Hematopoietic multipotent progenitor cell treated with erythropoietin and hydrocortisone succinate and interleukin-3 and kit ligand, for 6 days (in vitro differentiated cells): Measurements from ENCODE around the gene CCR8.
A peak's percentile ranks its signal among the peaks of the same experiment; 100 is the strongest.

Source experiments
- DNase-seq: peaks from one replicate; pipeline ENCODE4 v3.0.0-alpha.2; 2015

The CCR8 gene

GRCh38 chr3:39329493-39329892 is at the start of gene CCR8:
Gene CCR8 (plus strand): TSS chr3:39329709. CDS start chr3:39332332, 2,623 bp downstream.
- DNase-seq, result no peak

DNA sequence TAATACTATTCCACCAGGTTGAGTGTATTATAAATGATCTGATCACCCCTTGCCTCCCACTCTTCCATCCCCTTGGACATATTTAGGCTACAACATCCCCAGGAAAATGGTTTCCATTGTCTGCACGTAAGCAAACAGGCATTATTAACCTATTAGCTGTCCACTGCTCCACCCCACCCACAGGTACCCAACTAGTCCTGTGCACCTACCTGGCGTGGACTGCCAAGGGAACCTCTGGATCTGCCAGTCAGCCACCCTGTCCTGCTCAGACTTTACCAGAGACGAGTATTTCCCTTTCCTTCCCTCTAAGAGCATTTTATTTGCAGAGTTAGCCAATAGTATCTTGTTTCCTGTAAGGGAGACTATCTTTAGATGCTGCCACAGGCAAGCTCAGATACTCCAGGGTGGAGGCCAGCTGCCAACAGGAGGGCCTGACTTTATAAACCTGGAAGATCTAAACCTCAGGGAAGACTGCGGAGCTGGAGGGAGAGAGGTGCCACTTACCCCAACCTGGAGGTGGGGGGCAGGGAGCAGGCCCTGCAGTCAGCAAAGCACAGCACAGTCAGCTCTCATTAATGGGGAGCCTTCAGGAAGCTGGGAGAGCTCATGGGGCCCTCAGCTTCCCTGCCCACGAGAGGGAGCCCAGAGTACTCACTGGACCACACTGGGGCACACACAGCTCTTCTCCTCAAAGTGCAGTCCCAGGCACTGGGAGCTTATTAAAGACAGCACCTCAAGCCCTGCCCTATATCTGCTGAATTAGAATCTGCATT is 49.6 kb upstream of the CCR8 start, which contains the start of gene CX3CR1:
TSS of gene CX3CR1 (minus strand) at position 292 of the 773 bp plus-strand sequence. CDS start 13,527 bp downstream, outside the sequence.
- peak; percentile 43 for DNase-seq

- DNase-seq, result no peak
These were observed 48.9 kb upstream of the CCR8 start for GRCh38 chr3:39280571-39280970.

GRCh38 chr3:39281533-39281932 is 48.0 kb upstream of the CCR8 start:
- DNase-seq, result no peak

DNA sequence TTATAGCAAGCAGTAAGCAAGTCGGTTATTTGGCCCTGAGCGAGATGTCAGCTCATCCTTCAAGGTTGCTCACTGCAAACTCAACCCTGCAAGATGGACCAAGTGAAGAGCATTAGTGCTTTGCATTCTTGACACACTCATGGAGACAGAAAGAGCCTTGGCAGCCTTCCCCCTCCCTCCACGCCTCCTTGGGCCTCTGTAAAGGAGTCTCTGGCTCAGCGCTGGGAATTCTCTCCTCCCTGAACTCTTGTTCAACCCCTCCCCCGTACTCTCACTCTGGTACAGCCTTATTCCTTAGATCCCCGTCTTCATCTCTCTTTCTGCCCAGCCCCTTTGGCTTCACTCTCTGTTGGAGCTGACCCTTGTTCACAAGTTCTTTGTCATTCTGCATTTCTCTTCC is 47.5 kb upstream of the CCR8 start:
- no peak for DNase-seq

DNA sequence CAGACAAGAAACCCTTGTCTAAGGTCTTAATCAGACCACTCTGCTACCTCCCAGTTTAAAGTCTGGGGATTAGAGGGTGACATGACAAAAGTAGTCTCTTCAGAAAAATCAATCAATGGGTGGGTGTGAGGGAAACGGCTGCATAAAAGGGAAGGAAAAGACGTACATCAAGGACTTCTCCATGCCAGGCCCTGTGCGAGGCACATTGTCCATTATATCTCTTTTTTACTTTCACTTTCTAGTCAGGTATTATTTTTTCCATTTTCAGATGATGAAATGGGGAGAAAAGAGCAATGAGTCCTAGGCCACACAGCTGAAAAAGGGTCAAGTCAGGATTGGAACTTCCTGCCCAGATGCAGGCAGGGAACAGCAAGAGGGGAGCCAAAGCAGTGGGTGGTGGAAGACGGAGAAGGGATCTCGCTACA is 45.0 kb upstream of the CCR8 start:
- DNase-seq, result no peak

- no peak for DNase-seq
These were observed 44.2 kb upstream of the CCR8 start for GRCh38 chr3:39285332-39285731.

DNA sequence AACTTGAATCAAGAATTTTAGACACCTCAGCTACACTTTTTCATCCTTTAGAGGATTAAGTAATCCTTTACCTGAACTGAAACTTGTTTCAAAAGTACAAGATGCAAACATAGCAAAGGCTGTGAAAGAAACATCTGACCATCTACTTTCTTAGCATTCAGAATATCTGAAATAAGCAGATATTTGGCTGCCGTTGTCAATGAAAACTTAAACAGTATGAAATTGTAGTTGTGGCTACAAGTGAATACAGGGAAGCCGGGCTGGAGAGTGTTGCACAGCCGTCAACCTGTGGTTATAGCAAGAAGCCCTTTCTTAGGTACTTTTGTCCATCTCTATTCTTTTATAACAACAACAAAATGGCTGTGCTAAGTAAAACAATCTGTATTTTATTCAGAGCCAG is 42.7 kb upstream of the CCR8 start:
- DNase-seq, result no peak

GRCh38 chr3:39287216-39288164 is 42.0 kb upstream of the CCR8 start:
- DNase-seq, result no peak

- DNase-seq, result peak; percentile 94
These were observed 41.2 kb upstream of the CCR8 start for GRCh38 chr3:39288300-39288808.

DNA sequence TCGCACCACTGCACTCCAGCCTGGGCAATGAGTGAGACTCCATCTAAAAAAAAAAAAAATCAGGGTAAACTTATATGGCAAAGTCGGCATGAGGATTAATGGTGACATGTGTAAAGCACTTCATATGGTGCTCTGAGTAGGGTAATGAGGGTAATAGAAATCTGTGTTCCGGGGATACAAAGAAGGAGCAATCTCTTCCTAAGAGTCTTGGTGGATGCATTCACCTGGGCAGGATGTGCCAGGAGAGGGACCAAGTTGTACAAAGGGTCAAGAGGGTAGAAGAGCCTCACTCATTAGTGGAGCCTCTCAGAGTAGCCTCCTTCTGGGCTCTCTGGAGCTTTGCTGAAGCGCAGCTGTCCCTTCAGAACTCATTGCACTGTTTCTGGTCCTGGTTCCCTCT is 40.4 kb upstream of the CCR8 start:
- no peak for DNase-seq

GRCh38 chr3:39290255-39290654 is 39.3 kb upstream of the CCR8 start:
- DNase-seq, result no peak

- peak; percentile 86 for DNase-seq
These were observed 37.6 kb upstream of the CCR8 start for GRCh38 chr3:39291903-39292329.

DNA sequence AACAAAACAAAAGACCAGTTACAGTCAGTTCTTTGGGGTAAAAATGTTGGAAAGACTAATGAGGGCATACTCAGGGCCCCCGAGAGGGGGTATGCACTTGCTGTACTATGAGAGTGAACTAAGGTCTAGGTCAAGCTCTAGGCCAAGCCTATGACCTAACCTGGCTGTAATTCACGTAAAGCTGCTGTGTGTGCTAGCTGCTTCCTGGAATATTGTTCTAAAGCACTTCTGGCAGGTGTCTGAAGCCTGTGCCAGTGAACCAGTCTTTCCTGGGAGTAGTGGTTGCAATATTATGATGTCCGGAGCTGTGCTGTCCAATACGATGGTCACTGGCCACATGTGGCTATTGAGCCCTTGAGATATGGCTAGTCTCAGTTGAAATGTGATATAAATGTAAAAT is 36.5 kb upstream of the CCR8 start:
- no peak for DNase-seq

DNA sequence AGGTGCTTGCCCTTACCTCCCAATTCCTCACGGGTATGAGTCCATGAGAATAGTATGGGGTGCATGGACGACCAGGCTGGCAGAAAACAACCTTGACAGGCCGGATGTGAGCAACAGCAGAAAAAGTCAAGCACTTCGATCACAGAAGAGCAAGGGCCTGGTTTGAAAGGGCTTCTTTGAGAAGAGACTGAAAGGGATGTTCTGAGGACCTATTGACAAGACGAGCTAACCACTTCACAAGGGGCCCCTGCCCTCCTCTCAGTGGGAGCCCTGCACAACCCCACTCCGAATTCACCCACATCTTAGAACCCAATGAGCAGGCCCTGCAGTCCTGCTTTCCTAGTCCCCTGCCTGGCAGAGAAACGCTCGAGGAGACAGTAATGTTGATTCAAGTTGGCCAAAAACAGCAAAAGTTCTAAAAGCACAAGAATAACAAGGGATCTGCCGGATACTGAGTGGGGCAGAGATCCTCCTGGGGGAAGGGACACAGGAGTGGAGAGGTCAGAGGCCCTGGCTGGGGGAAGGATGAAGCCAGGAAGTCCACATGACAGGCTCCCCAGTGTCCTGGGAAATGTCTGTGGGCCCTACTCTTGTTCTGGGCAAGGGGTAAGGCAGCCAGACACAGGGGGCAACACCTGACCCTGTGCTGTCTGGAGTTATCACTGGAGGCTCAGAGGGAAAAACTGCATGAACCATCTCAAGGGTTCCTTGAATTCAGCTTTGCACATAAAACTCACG is 34.9 kb upstream of the CCR8 start:
- DNase-seq, result no peak

DNA sequence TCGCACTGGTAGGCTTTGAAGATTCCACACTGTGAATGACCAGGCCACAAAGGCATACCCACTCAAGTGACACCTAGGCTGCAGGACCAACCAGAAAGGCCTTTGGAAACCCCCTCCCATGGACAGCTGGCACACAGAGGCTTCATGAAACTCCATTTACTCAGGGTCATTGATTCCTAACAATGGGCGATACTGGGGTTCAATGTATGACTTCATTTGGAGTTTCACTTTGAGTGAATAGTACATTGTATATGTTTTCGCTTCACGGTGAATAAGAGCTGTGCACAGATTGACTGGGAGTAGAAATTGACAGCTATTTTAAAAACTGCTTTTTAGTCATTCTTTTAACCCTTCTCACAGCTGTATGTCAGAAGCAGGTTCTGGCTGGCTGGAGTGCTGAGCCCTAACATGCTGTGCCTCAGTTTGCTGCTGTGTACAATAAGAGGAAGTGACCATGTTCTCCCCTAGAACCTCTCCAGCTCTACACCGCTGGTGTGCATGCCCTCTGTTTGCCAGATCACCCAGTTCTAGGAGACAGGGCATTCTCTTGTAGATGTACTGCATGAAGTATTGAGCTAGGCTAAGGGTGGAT is 34.2 kb upstream of the CCR8 start:
- DNase-seq, result no peak

GRCh38 chr3:39296197-39297077 is 33.1 kb upstream of the CCR8 start:
- DNase-seq, result no peak

DNA sequence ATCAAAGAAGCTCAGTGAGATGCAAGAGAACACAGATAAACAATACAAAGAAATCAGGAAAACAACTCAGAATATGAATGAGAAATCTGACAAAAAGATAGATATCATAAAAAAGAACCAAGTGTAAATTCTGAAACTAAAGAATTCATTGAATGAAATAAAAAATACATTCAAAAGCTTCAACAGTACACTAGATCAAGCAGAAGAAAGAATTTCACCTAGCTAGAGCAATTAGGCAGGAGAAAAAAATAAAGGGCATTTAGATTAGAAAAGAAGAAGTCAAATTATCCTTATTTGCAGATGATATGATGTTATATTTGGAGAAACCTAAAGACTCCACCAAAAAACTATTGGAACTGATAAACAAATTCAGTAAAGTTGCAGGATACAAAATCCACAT is 30.2 kb upstream of the CCR8 start:
- DNase-seq, result no peak

DNA sequence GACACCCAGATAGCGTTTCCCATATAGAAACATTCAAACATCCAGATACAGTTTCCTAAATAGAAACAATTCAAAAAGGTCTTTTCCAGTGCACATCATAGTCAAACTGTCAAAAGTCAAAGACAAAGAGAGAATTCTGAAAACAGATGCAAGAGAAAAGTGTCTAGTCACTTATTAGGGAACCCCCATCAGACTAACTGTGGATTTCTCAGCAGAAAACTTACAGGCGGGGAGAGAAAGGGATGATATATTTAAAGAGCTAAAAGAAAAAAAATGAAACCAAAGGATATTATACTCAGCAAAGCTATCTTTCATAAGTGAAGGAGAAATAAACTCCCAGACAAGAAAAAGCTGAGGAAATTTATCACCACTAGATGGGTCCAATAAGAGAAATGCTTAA is 27.3 kb upstream of the CCR8 start:
- DNase-seq, result no peak

- no peak for DNase-seq
These were observed 16.2 kb upstream of the CCR8 start for GRCh38 chr3:39313289-39313688.

- DNase-seq, result no peak
These were observed 14.1 kb upstream of the CCR8 start for GRCh38 chr3:39315420-39315819.
